ENCODE results near the gene AOX1. TPM values are rescaled to one million over a fixed set of nuclear protein-coding genes. Genes with fewer than 3 reads are reported as not detected.

Gene AOX1
- total RNA-seq, 1 experiment from 2014 or later = 3.5 TPM

DNA sequence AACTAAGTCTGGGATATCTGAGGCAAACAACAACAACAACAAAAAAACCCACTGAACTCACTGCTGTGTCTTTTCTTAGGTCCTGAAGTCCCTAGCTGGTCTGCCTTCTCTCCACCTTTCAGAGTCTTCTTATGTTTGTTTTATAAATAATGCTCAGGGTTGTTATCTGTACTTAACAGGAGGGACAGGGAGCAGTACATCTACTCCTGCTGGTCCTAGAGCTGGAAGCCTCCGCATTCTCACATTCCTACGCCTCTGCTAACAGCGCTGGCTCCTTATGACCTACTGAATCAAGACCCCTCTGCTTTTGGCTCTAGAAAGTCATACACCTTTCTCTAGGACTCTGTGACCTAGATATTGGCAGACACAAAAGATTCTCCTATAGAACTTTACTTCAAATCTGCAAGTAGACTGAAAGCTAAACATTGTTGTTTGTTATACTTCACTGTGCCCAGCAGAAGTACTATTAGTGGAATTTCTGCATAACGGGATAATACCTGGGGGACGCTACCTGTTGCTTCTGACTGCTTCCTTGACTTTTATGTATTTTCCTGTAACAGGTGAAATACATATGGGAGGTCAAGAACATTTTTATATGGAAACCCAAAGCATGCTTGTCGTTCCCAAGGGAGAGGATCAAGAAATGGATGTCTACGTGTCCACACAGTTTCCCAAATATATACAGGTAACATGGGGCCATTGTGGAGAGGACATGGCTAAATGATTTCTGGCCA is 48.6 kb downstream of the AOX1 start:
- Histone ChIP-seq H3K4ac (ENCODE audit: low read depth, low read length) (no peak overlapping the region), H3K4me1 (ENCODE audit: insufficient read depth, low read length) (no peaks in the 10 kb centered on the region), H3K18ac (ENCODE audit: insufficient read length, low read depth, low read length) (no peak overlapping the region), H3K27ac (ENCODE audit: insufficient read length, low read depth, low read length) (no peak overlapping the region), H3K23ac (ENCODE audit: insufficient read length, low read depth, low read length) (no peak overlapping the region), H3K27me3 (ENCODE audit: insufficient read depth, low read length) (no peaks in the 10 kb centered on the region), H2BK15ac (ENCODE audit: low read depth, low read length) (no peak overlapping the region), H2AK5ac (ENCODE audit: insufficient read length, low read length) (no peak overlapping the region), H3K9ac (ENCODE audit: extremely low read depth, insufficient read length, low read length) (no peak overlapping the region), H2BK12ac (ENCODE audit: insufficient read length, low read depth, low read length) (no peak overlapping the region), H3K56ac (ENCODE audit: insufficient read length, low read depth, low read length) (no peak overlapping the region), H3K79me1 (ENCODE audit: insufficient read depth, low read depth, low read length, poor library complexity, severe bottlenecking) (no peaks in the 10 kb centered on the region), H2BK120ac (ENCODE audit: low read depth, low read length, poor library complexity, severe bottlenecking) (no peak overlapping the region), H4K91ac (ENCODE audit: insufficient read length, low read depth, low read length) (no peak overlapping the region), H3K79me2 (ENCODE audit: insufficient read depth, low read length) (no peaks in the 10 kb centered on the region), H2AFZ (ENCODE audit: low read length) (no peak overlapping the region), H3K4me2 (ENCODE audit: insufficient read depth, insufficient read length, low read length) (no peak overlapping the region), H4K5ac (ENCODE audit: insufficient read length, low read depth, low read length) (no peak overlapping the region), H2BK20ac (ENCODE audit: low read depth, low read length, poor library complexity, severe bottlenecking) (no peak overlapping the region), H3K9me3 (ENCODE audit: control insufficient read depth, low read depth, low read length) (no peaks in the 10 kb centered on the region), H4K8ac (replicated peaks; ENCODE audit: insufficient read length, low read depth, low read length) (no peak overlapping the region), H3K14ac (ENCODE audit: insufficient read depth, low read length) (no peak overlapping the region), H4K20me1 (ENCODE audit: control insufficient read depth, insufficient read depth, insufficient read length) (no peaks in the 10 kb centered on the region), H2BK5ac (ENCODE audit: insufficient read length, low read length) (no peak overlapping the region), H3T11ph (ENCODE audit: low read length) (no peak overlapping the region), H3K23me2 (ENCODE audit: insufficient read length, low read depth, low read length, poor library complexity, severe bottlenecking) (no peaks in the 10 kb centered on the region)
- WGBS (ENCODE audit: extremely low coverage, insufficient read length, low lambda C conversion rate) = no CpG with 5 or more reads among the region's 7 CpGs
- TF ChIP-seq, protein P1, sequence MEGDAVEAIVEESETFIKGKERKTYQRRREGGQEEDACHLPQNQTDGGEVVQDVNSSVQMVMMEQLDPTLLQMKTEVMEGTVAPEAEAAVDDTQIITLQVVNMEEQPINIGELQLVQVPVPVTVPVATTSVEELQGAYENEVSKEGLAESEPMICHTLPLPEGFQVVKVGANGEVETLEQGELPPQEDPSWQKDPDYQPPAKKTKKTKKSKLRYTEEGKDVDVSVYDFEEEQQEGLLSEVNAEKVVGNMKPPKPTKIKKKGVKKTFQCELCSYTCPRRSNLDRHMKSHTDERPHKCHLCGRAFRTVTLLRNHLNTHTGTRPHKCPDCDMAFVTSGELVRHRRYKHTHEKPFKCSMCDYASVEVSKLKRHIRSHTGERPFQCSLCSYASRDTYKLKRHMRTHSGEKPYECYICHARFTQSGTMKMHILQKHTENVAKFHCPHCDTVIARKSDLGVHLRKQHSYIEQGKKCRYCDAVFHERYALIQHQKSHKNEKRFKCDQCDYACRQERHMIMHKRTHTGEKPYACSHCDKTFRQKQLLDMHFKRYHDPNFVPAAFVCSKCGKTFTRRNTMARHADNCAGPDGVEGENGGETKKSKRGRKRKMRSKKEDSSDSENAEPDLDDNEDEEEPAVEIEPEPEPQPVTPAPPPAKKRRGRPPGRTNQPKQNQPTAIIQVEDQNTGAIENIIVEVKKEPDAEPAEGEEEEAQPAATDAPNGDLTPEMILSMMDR (conservative IDR thresholded peaks at IDR 0.05) = no peak
- Mint-ChIP-seq H3K4me1 (0 out of 4 replicates have a peak, but pooled peaks cover 0 to 2% of the 10 kb centered on the region in 2 experiments), H3K27me3 (ENCODE audit: low read depth) (no peaks in the 10 kb centered on the region), H3K36me3 (ENCODE audit: insufficient read depth in 1 of 3, low read depth in 3 of 3) (no peaks in the 10 kb centered on the region; a peak in 1 of 7 replicates), H3K4me3 (no peak overlapping the region), H3K9me3 (no peaks in the 10 kb centered on the region), H3K27ac (no peak overlapping the region)
- DNase-seq = no peak

Measured in H9 (cell line).